RPMI8226 (cell line): ENCODE measurements around the gene MACO1.
"Not testable (repeated sequence)": the region's sequence is repeated elsewhere in the genome, so short reads cannot be mapped to it uniquely, and the experiment has no call there.

Experiments
- DNase-seq: peaks from one replicate; pipeline ENCODE4 v3.0.0-alpha.2; 2015

The MACO1 gene

DNA sequence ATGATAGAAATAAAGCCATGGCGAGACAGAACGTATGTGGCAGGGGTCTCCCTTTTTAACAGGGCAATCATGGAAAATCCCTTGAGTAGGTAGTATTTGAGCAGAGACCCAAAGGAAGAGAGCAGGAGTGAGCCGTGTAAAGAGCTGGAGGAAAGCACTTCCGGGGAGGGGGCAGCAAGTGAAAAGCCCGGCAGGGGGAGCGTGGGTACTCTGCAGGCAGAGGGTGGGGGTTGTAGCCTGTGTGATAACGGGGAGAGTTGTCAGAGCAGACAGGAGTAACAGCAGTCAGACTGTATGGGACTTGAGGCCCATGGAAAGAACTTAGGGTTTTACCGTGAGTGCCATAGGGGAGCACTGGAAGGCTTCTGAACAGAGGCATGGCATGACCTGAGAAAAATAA lies 61.6 kb downstream of the MACO1 start:
- DNase-seq: no peak

DNA sequence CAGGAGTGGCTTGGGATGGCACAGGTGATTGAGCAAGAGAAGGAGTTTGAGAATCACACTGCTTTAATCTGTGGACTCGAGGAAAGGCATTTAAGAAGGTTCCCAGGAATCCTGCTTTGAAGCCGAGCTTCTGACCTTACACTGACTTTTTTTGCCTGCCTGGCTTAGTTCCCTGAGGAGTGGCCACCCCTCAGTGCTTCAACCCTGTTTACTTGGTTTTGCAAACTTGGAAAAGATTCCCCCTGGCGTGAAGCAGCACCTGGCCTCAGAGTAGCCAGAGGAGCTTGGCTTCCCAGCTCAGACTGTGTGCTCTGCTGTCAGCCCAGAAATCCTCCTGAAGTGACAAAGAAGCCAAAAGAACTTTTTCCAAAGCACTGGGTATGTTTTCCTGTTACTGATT lies 64.3 kb downstream of the MACO1 start:
- DNase-seq: no peak

DNA sequence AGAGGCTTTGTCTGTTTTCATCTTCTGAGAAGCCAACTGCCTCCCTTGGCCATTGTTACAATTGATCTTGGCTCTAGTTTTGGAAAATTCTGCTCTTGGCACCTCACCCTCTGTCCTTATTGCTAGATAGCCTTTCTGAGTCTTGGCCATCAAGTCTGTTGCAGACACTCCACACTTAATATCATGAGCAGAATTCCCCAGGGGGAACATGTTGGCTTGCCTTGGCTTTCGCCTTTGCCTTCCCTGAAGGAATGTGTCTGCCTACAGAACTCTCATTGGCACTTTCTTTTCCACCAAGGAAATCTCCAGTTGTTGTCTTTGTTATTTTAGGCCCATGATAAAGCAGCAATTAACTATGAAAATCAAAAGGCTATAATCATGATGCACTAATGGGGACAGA lies 70.0 kb downstream of the MACO1 start:
- no peak for DNase-seq

- DNase-seq: no peak
Measured at GRCh38 chr1:25501235-25502058, 70.8 kb downstream of the MACO1 start.

GRCh38 chr1:25502957-25503356 lies 72.3 kb downstream of the MACO1 start:
- DNase-seq: no peak

DNA sequence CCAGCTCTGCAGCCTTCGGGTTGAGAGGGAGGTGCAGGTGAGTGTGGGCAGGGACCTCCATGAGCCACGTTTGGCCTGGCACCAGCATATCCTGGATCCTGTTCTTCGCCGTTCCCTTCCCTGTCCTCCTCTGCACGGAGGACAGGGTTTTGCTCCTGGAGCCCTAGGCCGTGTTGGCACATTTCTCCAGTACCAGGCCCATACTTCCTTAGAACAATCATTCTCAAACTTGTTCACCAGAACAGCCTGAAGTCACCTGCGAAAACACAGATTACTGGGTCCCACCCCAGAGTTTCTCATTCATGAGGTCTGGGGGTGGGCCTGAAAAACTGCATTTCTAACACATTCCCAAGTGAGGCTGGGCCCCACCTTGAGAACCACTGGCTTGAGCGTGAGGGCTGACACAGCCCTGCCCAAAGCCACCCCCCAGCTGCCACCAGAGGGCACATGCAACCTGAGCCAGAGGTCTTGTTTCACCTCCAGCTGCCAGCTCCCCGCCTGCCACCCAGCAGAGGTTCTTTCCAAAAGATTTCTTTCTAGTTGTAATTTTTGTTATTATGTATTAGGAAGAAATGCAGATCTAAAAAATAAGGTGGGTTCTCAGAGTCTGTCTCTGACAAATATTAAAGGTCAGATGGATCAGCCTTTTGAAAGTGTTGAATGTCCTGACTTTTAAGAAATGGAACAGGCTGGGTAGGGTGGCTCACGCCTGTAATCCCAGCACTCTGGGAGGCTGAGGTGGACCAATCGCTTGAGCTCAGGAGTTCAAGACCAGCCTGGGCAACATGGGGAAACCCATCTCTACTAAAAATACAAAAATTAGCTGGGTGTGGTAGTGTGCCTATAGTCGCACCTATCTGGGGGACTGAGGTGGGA lies 73.1 kb downstream of the MACO1 start:
- peak; percentile 67 for DNase-seq

DNA sequence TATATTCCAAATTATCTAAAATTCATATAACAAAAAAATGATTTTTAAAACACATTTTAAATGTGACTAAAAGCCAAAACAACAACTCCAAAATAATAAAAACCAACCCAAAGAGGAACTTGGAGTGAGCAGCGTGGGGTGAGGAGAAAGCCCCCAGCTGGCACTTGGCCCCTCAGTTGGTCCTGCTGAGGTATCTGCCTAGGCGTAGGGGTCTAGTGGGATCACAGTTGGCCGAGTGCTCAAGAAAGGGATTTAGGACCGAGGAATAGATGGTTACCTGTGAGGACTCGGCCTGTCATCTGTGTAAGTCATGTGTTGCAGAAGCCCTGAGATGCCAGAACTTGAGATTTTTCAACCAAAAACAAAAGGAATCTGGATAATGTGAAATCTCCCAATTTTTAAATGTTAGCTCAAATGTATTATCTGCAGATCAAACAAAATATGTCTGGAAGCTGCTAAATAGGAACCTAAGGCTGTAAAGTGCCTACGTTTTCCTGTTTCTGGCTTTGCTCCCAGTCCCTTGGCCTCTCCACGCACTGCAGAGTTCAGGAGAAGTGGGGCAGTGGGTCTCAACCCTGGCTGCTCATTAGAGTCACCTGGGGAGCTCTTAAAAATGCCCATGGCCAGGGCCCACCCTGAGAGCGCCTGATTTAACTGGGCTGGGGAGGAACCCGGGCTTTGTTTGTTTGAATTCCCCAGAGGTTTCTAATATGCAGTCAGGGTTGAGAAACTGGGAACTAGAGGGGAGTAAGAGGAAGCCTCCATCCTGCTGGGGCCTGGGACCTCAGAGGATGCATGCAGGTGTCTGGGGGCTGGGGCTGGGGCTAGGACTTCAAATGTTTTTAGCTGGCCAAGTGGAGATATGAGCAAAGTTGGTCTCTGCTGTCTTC lies 74.3 kb downstream of the MACO1 start:
- DNase-seq: no peak

DNA sequence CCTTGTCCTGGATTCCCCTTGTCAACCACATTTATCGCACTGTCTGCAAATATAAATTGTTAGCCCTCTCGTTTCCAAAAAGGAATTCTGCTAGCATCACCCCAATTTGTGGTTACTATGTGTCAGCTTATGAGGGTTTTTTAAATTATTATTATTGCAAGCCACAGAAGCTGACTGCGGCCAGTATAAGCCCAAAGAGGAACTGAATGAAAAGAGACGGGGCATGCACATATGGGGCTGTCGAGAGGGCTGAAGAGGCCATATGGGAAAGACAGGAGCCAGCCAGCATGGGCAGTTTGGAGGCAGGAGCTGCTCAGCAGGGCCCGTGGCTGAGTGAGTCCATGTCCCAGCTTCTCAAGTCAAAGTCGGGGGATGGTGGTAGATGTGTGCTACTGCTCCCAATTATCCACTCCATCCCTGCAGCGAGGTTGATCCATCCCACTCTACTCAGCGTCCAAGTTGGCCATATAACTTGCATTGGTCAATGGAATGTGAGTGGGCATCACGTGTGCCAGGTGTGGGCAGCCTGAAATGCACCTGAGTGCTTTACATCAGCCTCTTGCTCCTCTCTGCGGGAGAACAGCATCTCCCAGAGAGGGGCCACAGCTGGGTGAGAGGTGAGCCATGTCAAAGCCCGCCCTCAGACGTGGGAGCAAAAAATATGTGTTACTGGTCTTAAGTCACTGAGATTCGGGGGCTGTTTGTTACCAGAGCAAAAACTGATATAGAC lies 75.1 kb downstream of the MACO1 start:
- no peak for DNase-seq

GRCh38 chr1:25506566-25507463 lies 76.1 kb downstream of the MACO1 start:
- not testable (repeated sequence) for DNase-seq

- no peak for DNase-seq
Measured at GRCh38 chr1:25513666-25514065, 83.0 kb downstream of the MACO1 start.

GRCh38 chr1:25515033-25515432 lies 84.3 kb downstream of the MACO1 start:
- no peak for DNase-seq

DNA sequence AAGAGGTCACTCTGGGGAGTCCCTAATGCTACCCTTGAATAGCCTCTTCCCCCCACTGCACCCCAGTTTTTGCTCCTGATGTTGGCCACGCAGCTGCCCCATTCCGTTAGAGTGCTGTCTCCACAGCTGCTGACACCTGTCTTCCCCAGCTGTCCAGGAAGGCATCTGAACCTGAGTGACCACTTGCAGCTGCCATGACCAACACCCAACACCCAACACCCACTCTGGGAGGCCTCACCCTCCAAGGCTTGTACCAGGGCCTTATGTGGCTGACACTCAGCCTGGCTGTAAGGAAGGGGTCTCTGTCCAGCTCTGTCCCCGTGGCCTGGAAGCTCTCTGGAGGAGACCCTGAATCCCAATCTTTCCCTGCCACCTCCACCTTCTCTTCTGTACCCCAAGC lies 86.0 kb downstream of the MACO1 start:
- no peak for DNase-seq

- DNase-seq: no peak
Measured at GRCh38 chr1:25517476-25518394, 87.0 kb downstream of the MACO1 start.

DNA sequence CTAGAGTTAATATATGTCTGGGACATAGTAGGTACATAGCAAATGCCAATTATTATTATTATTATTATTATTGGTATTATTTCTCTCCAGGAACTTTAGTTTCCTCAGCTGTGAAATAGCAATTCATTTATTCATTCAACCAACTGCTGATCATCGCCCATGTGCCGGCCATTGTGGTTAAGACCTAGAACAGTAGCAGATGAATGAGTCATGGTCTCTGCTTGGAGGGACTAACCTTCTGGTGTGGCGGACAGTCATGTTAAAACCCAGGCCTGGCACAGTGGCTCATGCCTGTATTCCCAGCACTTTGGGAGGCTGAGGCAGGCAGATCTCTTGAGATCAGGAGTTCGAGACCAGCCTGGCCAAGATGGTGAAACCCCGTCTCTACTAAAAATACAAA lies 88.9 kb downstream of the MACO1 start:
- no peak for DNase-seq

GRCh38 chr1:25520446-25521061 lies 89.9 kb downstream of the MACO1 start:
- DNase-seq: peak; percentile 78

- DNase-seq: no peak
Measured at GRCh38 chr1:25522031-25522655, 91.4 kb downstream of the MACO1 start.

- DNase-seq: no peak
Measured at GRCh38 chr1:25523542-25523941, 92.8 kb downstream of the MACO1 start.

GRCh38 chr1:25524568-25525360 lies 94.1 kb downstream of the MACO1 start:
- no peak for DNase-seq
